HepG2 (cell line): ENCODE measurements around the gene GDF2. TPM values are rescaled to one million over a fixed set of nuclear protein-coding genes. Genes with fewer than 3 reads are reported as not detected.

Experiments
- ATAC-seq: fragments of 200-7000 bp; cut with Tn5 transposase; 3 replicates; pipeline ENCODE4 v1.9.1; 2020; ENCODE audit warnings: mild to moderate bottlenecking, moderate library complexity
- BruUV-seq: library from RNA; stranded (reverse); fragments of 400-500 nt; replicated peaks from 2 replicates; lab custom pipeline; 2021; lab: Mats Ljungman, UMichigan
- CTCF ChIA-PET: fragments of 300-600 bp; formaldehyde crosslinking; extraction: SDS; loops from one replicate; lab custom pipeline; 2021; ENCODE audit warnings: low total read pairs, inconsistent platforms, low intra/inter-chr PET ratio; lab: Yijun Ruan, JAX
- POLR2A ChIA-PET: fragments of 350-600 bp; sonication (Branson Sonifier 250); formaldehyde crosslinking; loops from one replicate; lab custom pipeline; 2020; ENCODE audit warnings: antibody characterized with exemption, inconsistent platforms; lab: Yijun Ruan, JAX
- DNase-seq: peaks from one replicate; pipeline ENCODE4 v3.0.0-alpha.2; 2015; ENCODE audit warnings: low spot score
- FAIRE-seq: peaks from 3 replicates; lab custom pipeline; 2011; peaks lifted over from hg19 to GRCh38; lab: Jason Lieb, UNC
- H2AFZ ChIP-seq: one replicate; pipeline ENCODE4 v1.6.1; 2011; ENCODE audit warnings: low read length, inconsistent platforms
- H3K27ac ChIP-seq: fragments of 300-600 bp; 3 replicates; pipeline ENCODE4 v1.8.0; 2011; ENCODE audit warnings: mixed run types, mild to moderate bottlenecking, mixed read lengths, low read length, inconsistent platforms; ENCODE audit not compliant: insufficient read depth; ENCODE audit errors: extremely low read length
- H3K27me3 ChIP-seq, 2 experiments: fragments of 200-600 bp in 1 of 2; 2 replicates in 1 of 2; 3 replicates in 1 of 2; pipeline versions ENCODE4 v1.6.0 to v1.8.0; 2011; ENCODE audit warnings: low read length in 2 of 2, mild to moderate bottlenecking in 2 of 2, moderate library complexity in 2 of 2, inconsistent platforms in 1 of 2; ENCODE audit not compliant: insufficient read depth in 2 of 2, control insufficient read depth in 1 of 2
- H3K36me3 ChIP-seq, 2 experiments: fragments of 200-600 bp in 1 of 2; replicated peaks in 1 of 2; 2 replicates in 1 of 2; 3 replicates in 1 of 2; pipeline versions ENCODE4 v1.5.1 to v1.8.0; 2011; ENCODE audit warnings: low read length in 2 of 2, inconsistent platforms in 1 of 2; ENCODE audit not compliant: insufficient read depth in 2 of 2, control insufficient read depth in 1 of 2
- H3K4me1 ChIP-seq: 2 replicates; pipeline ENCODE4 v1.5.1; 2012; ENCODE audit warnings: low read length, inconsistent platforms; ENCODE audit not compliant: insufficient read depth
- H3K4me2 ChIP-seq: 2 replicates; pipeline ENCODE4 v1.6.0; 2011; ENCODE audit warnings: low read depth, low read length, inconsistent platforms
- H3K4me3 ChIP-seq, 3 experiments: fragments of 200-600 bp in 1 of 3; sonication (generic), shearing (Covaris generic) in 1 of 3; replicated peaks in 1 of 3; 2 replicates each; pipeline ENCODE4 v1.5.1; 2011 to 2016; ENCODE audit warnings: low read length in 3 of 3, inconsistent platforms in 2 of 3, low read depth in 2 of 3, mild to moderate bottlenecking in 2 of 3, control low read depth in 1 of 3, mixed read lengths in 1 of 3; ENCODE audit not compliant: insufficient read depth in 1 of 3
- H3K79me2 ChIP-seq: one replicate; pipeline ENCODE4 v1.6.1; 2011; ENCODE audit warnings: low read length, inconsistent platforms; ENCODE audit not compliant: insufficient read depth
- H3K9ac ChIP-seq: 2 replicates; pipeline ENCODE4 v1.6.0; 2011; ENCODE audit warnings: mild to moderate bottlenecking, low read depth, low read length, inconsistent platforms; ENCODE audit not compliant: insufficient read depth
- H3K9me3 ChIP-seq: 2 replicates; pipeline ENCODE4 v1.5.1; 2012; ENCODE audit warnings: mild to moderate bottlenecking, low read length
- H4K20me1 ChIP-seq: 2 replicates; pipeline ENCODE4 v1.6.0; 2011; ENCODE audit warnings: inconsistent platforms, mild to moderate bottlenecking, low read length, moderate library complexity; ENCODE audit not compliant: insufficient read depth
- STAG1 ChIP-seq: sonication (generic); formaldehyde crosslinking; IDR thresholded peaks from 2 replicates; pipeline ENCODE4 v1.4.0; 2020; ENCODE audit warnings: missing genetic modification reagents
- THAP7 ChIP-seq: sonication (generic); formaldehyde crosslinking; IDR thresholded peaks from 2 replicates; pipeline ENCODE4 v1.8.1; 2023; ENCODE audit warnings: mild to moderate bottlenecking, missing genetic modification reagents
- ZNF33B ChIP-seq: sonication (generic); formaldehyde crosslinking; IDR thresholded peaks from 2 replicates; pipeline ENCODE4 v1.5.1; 2020; ENCODE audit warnings: mild to moderate bottlenecking, missing genetic modification reagents
- ZNF501 ChIP-seq: sonication (generic); formaldehyde crosslinking; IDR thresholded peaks from 2 replicates; pipeline ENCODE4 v1.5.1; 2020; ENCODE audit warnings: mild to moderate bottlenecking, moderate library complexity, missing genetic modification reagents
- ZNF605 ChIP-seq: sonication (generic); formaldehyde crosslinking; IDR thresholded peaks from 2 replicates; pipeline ENCODE4 v1.8.0; 2022; ENCODE audit warnings: mild to moderate bottlenecking, missing genetic modification reagents
- ZSCAN30 ChIP-seq: sonication (generic); formaldehyde crosslinking; IDR thresholded peaks from 2 replicates; pipeline ENCODE4 v1.5.0; 2020; ENCODE audit warnings: mild to moderate bottlenecking, missing genetic modification reagents
- WGBS: methylation state at CpG from one replicate; pipeline ENCODE4 v1.1.6; 2017; ENCODE audit warnings: low lambda C conversion rate; 5-methylcytosine and 5-hydroxymethylcytosine counted together
- in situ Hi-C: cut with HindIII; loops from 2 replicates; pipeline ENCODE4 v1.10.0; 2017; ENCODE audit warnings: low pct_unique_long_range_greater_than_20kb; ENCODE audit not compliant: extremely low pct_ligation_motif_present
- intact Hi-C: fragments of 100-400 bp; cut with micrococcal nuclease; formaldehyde crosslinking; loops from one replicate; pipeline ENCODE4 v1.10.0; 2022; ENCODE audit not compliant: unreplicated experiment
- polyA plus RNA-seq, 8 experiments: library from polyadenylated mRNA; depleted of rRNA in 3 of 8; stranded (reverse) in 7 of 8; unstranded in 1 of 8; fragments of >200 nt; fragmentation: Illumina TruSeq in 4 of 8; extraction: Trizol in 4 of 8; gene quantifications; 2 replicates each; pipeline versions ENCODE4 v1.2.1 to v1.2.3, GENCODE V29; 2011 to 2016; ENCODE audit warnings: low read depth in 4 of 8, missing spikeins in 1 of 8, mixed read lengths in 1 of 8; ENCODE audit not compliant: insufficient read depth in 1 of 8
- total RNA-seq, 5 experiments: library from RNA; depleted of rRNA; stranded (reverse); fragments of >200 nt; fragmentation: Illumina TruSeq; extraction: Trizol; gene quantifications; 2 replicates each; pipeline ENCODE4 v1.2.3, GENCODE V29; 2016; ENCODE audit warnings: low read depth in 1 of 5
- TF ChIP-seq, protein P1 (sequence below): sonication (generic); formaldehyde crosslinking; IDR thresholded peaks from 2 replicates; pipeline ENCODE4 v1.4.0; 2020; ENCODE audit warnings: missing genetic modification reagents
- TF ChIP-seq, protein P2 (sequence below): sonication (generic); formaldehyde crosslinking; IDR thresholded peaks from 2 replicates; pipeline ENCODE4 v1.5.0; 2020; ENCODE audit warnings: mild to moderate bottlenecking, missing genetic modification reagents
- TF ChIP-seq, protein P3 (sequence below): sonication (generic); formaldehyde crosslinking; IDR thresholded peaks from one replicate; pipeline ENCODE4 v1.5.1; 2020; ENCODE audit warnings: mild to moderate bottlenecking, missing genetic modification reagents; ENCODE audit errors: not compliant biosample characterization
- TF ChIP-seq, protein P4 (sequence below): sonication (generic); formaldehyde crosslinking; IDR thresholded peaks from 2 replicates; pipeline ENCODE4 v1.5.0; 2020; ENCODE audit warnings: mild to moderate bottlenecking, missing genetic modification reagents, moderate library complexity

Gene GDF2
- total and polyA plus RNA-seq, 2 of the 13 experiments (the other 11 are each of a cell fraction or from before 2014, with no cell fraction given): not detected

GRCh38 chr10:47361293-47361692 lies 39.0 kb downstream of the GDF2 start:
- intact Hi-C loops (no loop called here), in situ Hi-C loops (no loop called here)
- ATAC-seq (peak; percentile 74), DNase-seq (peak; percentile 10), FAIRE-seq (no peak)
- BruUV-seq: no TSS peak
- CTCF ChIA-PET: no interaction called here
- Histone ChIP-seq H4K20me1 (no peaks in the 10 kb centered on the region), H3K27ac (no peak overlapping the region), H3K4me2 (no peak overlapping the region), H3K79me2 (no peaks in the 10 kb centered on the region), H3K36me3 (no peaks in the 10 kb centered on the region), H3K9ac (no peak overlapping the region), H3K4me3 (no peak overlapping the region), H3K27me3 (no peaks in the 10 kb centered on the region; a peak in 2 of 5 replicates), H3K4me1 (peaks cover 10% of the 10 kb centered on the region; the same call in 1 of the 2 replicates), H3K9me3 (no peaks in the 10 kb centered on the region), H2AFZ (no peak overlapping the region)
- WGBS: 0% methylated on average over 2 of the region's 9 CpGs
- POLR2A ChIA-PET: no interaction called here
- TF ChIP-seq, protein P1, sequence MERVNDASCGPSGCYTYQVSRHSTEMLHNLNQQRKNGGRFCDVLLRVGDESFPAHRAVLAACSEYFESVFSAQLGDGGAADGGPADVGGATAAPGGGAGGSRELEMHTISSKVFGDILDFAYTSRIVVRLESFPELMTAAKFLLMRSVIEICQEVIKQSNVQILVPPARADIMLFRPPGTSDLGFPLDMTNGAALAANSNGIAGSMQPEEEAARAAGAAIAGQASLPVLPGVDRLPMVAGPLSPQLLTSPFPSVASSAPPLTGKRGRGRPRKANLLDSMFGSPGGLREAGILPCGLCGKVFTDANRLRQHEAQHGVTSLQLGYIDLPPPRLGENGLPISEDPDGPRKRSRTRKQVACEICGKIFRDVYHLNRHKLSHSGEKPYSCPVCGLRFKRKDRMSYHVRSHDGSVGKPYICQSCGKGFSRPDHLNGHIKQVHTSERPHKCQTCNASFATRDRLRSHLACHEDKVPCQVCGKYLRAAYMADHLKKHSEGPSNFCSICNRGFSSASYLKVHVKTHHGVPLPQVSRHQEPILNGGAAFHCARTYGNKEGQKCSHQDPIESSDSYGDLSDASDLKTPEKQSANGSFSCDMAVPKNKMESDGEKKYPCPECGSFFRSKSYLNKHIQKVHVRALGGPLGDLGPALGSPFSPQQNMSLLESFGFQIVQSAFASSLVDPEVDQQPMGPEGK: peak; percentile 20; the same call in 1 of the 2 replicates
- no peak for TF ChIP-seq ZNF605 (CRISPR knock-in tag)
- TF ChIP-seq, protein P2, sequence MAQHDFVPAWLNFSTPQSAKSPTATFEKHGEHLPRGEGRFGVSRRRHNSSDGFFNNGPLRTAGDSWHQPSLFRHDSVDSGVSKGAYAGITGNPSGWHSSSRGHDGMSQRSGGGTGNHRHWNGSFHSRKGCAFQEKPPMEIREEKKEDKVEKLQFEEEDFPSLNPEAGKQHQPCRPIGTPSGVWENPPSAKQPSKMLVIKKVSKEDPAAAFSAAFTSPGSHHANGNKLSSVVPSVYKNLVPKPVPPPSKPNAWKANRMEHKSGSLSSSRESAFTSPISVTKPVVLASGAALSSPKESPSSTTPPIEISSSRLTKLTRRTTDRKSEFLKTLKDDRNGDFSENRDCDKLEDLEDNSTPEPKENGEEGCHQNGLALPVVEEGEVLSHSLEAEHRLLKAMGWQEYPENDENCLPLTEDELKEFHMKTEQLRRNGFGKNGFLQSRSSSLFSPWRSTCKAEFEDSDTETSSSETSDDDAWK (CRISPR knock-in tag): no peak
- TF ChIP-seq, protein P3, sequence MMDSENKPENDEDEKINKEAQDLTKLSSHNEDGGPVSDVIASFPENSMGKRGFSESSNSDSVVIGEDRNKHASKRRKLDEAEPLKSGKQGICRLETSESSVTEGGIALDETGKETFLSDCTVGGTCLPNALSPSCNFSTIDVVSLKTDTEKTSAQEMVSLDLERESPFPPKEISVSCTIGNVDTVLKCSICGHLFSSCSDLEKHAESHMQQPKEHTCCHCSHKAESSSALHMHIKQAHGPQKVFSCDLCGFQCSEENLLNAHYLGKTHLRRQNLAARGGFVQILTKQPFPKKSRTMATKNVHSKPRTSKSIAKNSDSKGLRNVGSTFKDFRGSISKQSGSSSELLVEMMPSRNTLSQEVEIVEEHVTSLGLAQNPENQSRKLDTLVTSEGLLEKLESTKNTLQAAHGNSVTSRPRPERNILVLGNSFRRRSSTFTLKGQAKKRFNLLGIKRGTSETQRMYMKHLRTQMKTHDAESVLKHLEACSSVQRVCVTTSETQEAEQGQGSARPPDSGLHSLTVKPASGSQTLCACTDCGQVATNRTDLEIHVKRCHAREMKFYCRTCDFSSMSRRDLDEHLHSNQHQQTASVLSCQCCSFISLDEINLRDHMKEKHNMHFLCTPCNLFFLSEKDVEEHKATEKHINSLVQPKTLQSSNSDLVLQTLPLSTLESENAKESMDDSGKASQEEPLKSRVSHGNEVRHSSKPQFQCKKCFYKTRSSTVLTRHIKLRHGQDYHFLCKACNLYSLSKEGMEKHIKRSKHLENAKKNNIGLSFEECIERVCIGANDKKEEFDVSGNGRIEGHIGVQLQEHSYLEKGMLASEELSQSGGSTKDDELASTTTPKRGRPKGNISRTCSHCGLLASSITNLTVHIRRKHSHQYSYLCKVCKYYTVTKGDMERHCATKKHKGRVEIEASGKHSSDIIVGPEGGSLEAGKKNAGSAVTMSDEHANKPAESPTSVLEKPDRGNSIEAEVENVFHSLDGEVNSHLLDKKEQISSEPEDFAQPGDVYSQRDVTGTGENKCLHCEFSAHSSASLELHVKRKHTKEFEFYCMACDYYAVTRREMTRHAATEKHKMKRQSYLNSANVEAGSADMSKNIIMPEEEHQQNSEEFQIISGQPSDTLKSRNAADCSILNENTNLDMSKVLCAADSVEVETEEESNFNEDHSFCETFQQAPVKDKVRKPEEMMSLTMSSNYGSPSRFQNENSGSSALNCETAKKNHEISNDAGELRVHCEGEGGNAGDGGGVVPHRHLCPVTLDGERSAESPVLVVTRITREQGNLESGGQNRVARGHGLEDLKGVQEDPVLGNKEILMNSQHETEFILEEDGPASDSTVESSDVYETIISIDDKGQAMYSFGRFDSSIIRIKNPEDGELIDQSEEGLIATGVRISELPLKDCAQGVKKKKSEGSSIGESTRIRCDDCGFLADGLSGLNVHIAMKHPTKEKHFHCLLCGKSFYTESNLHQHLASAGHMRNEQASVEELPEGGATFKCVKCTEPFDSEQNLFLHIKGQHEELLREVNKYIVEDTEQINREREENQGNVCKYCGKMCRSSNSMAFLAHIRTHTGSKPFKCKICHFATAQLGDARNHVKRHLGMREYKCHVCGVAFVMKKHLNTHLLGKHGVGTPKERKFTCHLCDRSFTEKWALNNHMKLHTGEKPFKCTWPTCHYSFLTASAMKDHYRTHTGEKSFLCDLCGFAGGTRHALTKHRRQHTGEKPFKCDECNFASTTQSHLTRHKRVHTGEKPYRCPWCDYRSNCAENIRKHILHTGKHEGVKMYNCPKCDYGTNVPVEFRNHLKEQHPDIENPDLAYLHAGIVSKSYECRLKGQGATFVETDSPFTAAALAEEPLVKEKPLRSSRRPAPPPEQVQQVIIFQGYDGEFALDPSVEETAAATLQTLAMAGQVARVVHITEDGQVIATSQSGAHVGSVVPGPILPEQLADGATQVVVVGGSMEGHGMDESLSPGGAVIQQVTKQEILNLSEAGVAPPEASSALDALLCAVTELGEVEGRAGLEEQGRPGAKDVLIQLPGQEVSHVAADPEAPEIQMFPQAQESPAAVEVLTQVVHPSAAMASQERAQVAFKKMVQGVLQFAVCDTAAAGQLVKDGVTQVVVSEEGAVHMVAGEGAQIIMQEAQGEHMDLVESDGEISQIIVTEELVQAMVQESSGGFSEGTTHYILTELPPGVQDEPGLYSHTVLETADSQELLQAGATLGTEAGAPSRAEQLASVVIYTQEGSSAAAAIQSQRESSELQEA: no peak
- TF ChIP-seq ZNF33B (CRISPR knock-in tag): no peak
- TF ChIP-seq ZNF501 (CRISPR knock-in tag): no peak
- TF ChIP-seq, protein P4, sequence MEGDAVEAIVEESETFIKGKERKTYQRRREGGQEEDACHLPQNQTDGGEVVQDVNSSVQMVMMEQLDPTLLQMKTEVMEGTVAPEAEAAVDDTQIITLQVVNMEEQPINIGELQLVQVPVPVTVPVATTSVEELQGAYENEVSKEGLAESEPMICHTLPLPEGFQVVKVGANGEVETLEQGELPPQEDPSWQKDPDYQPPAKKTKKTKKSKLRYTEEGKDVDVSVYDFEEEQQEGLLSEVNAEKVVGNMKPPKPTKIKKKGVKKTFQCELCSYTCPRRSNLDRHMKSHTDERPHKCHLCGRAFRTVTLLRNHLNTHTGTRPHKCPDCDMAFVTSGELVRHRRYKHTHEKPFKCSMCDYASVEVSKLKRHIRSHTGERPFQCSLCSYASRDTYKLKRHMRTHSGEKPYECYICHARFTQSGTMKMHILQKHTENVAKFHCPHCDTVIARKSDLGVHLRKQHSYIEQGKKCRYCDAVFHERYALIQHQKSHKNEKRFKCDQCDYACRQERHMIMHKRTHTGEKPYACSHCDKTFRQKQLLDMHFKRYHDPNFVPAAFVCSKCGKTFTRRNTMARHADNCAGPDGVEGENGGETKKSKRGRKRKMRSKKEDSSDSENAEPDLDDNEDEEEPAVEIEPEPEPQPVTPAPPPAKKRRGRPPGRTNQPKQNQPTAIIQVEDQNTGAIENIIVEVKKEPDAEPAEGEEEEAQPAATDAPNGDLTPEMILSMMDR (CRISPR knock-in tag): peak; percentile 76
- no peak for TF ChIP-seq THAP7 (CRISPR knock-in tag)
- no peak for TF ChIP-seq ZSCAN30 (CRISPR knock-in tag)
- TF ChIP-seq STAG1 (CRISPR knock-in tag): peak; percentile 55
